ENCODE results near the gene PILRB.
A peak's percentile ranks its signal among the peaks of the same experiment; 100 is the strongest.
"Not testable (repeated sequence)": the region's sequence is repeated elsewhere in the genome, so short reads cannot be mapped to it uniquely, and the experiment has no call there.

PILRB gene

GRCh38 chr7:100358027-100358856, at the start of gene PILRB:
TSS of gene PILRB (plus strand) at chr7:100358117. CDS start at chr7:100358303, 186 bp downstream.
- no peak for DNase-seq

- not testable (repeated sequence) for DNase-seq
These were observed 39.6 kb upstream of the PILRB start for GRCh38 chr7:100318329-100318728.

GRCh38 chr7:100321648-100322047, 36.3 kb upstream of the PILRB start:
- DNase-seq = not testable (repeated sequence)

GRCh38 chr7:100324194-100324593, 33.7 kb upstream of the PILRB start:
- DNase-seq = not testable (repeated sequence)

GRCh38 chr7:100325671-100326070, 32.2 kb upstream of the PILRB start:
- not testable (repeated sequence) for DNase-seq

GRCh38 chr7:100326914-100327313, 31.0 kb upstream of the PILRB start:
- DNase-seq = not testable (repeated sequence)

GRCh38 chr7:100335566-100336466, 22.1 kb upstream of the PILRB start:
- peak; percentile 93 for DNase-seq

- DNase-seq = not testable (repeated sequence)
These were observed 19.7 kb upstream of the PILRB start for GRCh38 chr7:100338083-100338696.

GRCh38 chr7:100341286-100341685, 16.6 kb upstream of the PILRB start:
- not testable (repeated sequence) for DNase-seq

GRCh38 chr7:100342765-100343164, 15.2 kb upstream of the PILRB start:
- DNase-seq = no peak

GRCh38 chr7:100344124-100344559, 13.8 kb upstream of the PILRB start:
- DNase-seq = not testable (repeated sequence)

- not testable (repeated sequence) for DNase-seq
These were observed 13.2 kb upstream of the PILRB start for GRCh38 chr7:100344560-100345287.

GRCh38 chr7:100345288-100345672, 12.6 kb upstream of the PILRB start:
- not testable (repeated sequence) for DNase-seq

GRCh38 chr7:100346921-100347320, 11.0 kb upstream of the PILRB start:
- DNase-seq = no peak

- no peak for DNase-seq
These were observed 9.1 kb upstream of the PILRB start for GRCh38 chr7:100348805-100349204.

GRCh38 chr7:100349757-100350156, 8.2 kb upstream of the PILRB start:
- DNase-seq = no peak

GRCh38 chr7:100351657-100352058, 6.3 kb upstream of the PILRB start:
- DNase-seq = no peak

- not testable (repeated sequence) for DNase-seq
These were observed 5.6 kb upstream of the PILRB start for GRCh38 chr7:100352230-100352781.

- no peak for DNase-seq
These were observed 4.8 kb upstream of the PILRB start for GRCh38 chr7:100352984-100353684.

GRCh38 chr7:100353685-100354330, 4.1 kb upstream of the PILRB start:
- DNase-seq = no peak

All from DMS153 (cell line).